GM12873 (cell line): ENCODE data around the gene RSPO4.

Source experiments
- CTCF ChIP-seq: IDR thresholded peaks from 2 replicates; pipeline ENCODE4 v1.5.1; 2012; ENCODE audit warnings: low read depth, mild to moderate bottlenecking, moderate library complexity, low read length, control low read depth; ENCODE audit not compliant: insufficient read depth; ENCODE audit errors: missing control alignments

The RSPO4 gene

DNA sequence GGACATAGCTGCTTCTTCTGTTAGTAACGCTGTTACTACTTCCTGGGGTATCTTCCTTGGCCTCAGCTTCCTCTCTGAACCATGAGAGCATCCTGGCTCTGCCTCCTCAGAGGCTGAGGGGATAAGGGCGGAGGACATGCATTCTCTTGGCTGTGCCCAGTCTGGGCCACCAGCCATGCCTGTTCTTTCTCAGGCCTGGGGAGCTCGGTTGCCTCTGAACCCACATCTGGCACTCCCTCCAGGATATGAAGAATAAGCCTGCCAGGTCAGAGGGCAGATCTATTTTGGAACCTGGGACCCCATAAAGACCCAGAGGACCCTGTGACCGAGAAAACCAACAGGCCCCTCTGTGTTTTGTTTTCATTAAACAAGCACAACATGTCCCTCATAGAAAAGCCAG is 79.3 kb downstream of the RSPO4 start:
- TF ChIP-seq CTCF: no peak

DNA sequence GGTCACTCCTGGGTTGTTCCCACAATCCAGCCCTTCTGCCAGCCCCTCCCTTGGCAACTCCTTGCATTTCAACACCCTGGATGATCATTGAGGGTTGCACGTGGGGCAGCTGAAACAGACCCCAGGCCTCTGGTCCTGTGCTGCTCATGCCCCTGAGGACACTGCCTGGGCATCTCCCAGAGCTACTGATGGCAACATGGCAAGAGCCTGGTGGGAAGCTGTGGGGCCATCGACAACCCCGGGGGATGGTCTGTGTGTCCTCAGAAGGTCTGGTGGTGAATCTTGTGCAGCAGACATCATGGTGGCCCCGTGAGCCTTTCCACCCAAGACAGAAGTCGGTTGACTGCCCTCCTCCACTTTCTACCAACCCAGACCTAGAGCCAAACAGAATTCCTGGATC is 81.0 kb downstream of the RSPO4 start:
- TF ChIP-seq CTCF: no peak

DNA sequence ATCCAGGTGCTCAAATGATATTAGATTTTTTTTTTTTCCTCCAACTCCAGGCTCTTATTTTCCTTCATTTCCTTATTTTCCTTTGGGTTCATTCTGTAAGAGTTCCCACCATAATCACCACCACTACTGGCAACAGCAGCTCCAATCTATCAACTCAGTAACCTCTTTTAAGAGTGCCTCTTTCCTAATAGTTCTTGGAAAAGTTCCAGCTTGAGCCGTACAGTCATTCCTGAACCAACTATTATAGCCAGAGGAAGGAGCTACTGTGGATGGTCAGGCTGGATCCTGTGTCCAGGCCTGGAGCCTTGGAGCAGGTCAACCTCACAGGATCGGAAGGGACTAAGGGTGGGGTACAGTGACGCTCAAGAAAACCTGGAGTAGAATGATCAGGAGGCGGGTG is 81.8 kb downstream of the RSPO4 start:
- no peak for TF ChIP-seq CTCF

GRCh38 chr20:919491-919916 is 82.6 kb downstream of the RSPO4 start:
- TF ChIP-seq CTCF: no peak

- no peak for TF ChIP-seq CTCF
Observed at GRCh38 chr20:917416-917815, 84.7 kb downstream of the RSPO4 start.

DNA sequence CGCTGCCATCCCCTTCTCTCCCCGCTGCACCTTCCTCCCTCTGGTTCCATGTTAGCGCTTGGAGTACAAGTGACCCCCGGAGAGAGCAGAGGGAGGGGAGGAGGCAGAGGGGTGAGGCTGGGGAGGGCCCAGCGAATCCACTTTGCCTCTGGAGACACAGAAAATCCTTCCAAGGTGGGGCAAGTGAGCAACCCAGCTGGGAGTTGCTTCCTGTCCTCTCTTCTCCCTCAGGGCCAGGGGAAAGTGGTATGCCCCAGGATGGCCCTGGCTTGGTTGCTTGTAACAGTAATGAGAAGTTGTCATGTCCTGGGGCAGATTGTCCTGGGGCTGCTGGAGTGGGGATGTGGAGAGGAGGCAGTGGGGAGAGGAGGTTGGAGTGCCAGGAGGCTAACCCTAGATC is 85.3 kb downstream of the RSPO4 start:
- no peak for TF ChIP-seq CTCF

DNA sequence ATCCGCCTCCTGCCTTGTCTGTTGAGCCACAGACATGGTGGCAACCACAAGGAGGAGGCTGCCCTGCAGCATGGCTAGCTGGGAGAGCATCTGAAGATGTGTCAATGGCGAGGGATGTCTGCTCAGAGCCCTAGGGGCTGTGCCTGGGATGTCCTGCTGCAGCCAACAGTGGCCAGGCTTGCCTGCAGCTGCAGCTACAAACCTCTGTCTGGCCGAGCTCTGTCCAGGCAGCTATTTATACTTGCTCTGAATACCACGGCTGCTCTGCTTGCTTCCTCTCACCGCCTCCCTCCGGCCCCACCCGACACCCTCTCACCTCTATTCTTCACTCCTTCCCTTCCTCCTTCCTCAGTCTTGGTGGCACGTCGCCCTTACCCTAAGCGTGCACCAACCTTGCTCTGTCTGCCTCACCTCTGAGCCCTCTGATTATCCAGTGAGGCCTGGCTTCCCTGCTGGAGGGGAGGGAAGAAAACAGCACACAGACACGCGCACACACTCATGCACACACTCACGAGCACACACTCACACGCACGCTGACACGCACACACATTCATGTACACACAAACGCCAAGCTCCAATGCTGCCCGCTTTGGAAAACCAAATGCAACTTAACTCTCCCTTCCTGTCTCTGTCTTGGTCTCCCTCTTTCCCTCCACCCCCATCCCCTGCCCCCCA is 85.8 kb downstream of the RSPO4 start, which contains the start of gene ANGPT4:
ANGPT4 (minus strand) TSS at position 210 of the 675 bp plus-strand sequence; CDS start at position 90, 120 bp downstream.
- TF ChIP-seq CTCF: no peak
